T-helper 1 cell (primary cell): ENCODE measurements around the gene ZNF486.
"Not testable (repeated sequence)": the region's sequence is repeated elsewhere in the genome, so short reads cannot be mapped to it uniquely, and the experiment has no call there.

Source experiments
- DNase-seq, 5 donors: peaks; one replicate each; pipeline ENCODE4 v3.0.0-alpha.2; 2012 to 2020

The ZNF486 gene

GRCh38 chr19:20235156-20235555, 68.1 kb downstream of the ZNF486 start:
- DNase-seq, result no peak

- peak; percentile 70 to 87 (median 78) for DNase-seq
Measured at GRCh38 chr19:20237773-20238623, 71.0 kb downstream of the ZNF486 start.

GRCh38 chr19:20243629-20244028, 76.6 kb downstream of the ZNF486 start:
- DNase-seq, result no peak

- DNase-seq, result peak in 1 of 5 donors; percentile 5
Measured at GRCh38 chr19:20244356-20244755, 77.3 kb downstream of the ZNF486 start.

GRCh38 chr19:20245309-20245708, 78.3 kb downstream of the ZNF486 start:
- no peak for DNase-seq

- peak in 1 of 5 donors; percentile 23 for DNase-seq
Measured at GRCh38 chr19:20247016-20247683, 80.1 kb downstream of the ZNF486 start.

- not testable (repeated sequence) for DNase-seq
Measured at GRCh38 chr19:20248258-20248657, 81.2 kb downstream of the ZNF486 start.
